Measurements from ENCODE around the gene MADD.
"Not testable (repeated sequence)": the region's sequence is repeated elsewhere in the genome, so short reads cannot be mapped to it uniquely, and the experiment has no call there.

MADD gene

GRCh38 chr11:47314992-47315391, 45.1 kb downstream of the MADD start:
- peaks cover 11% of the 10 kb centered on the region for H3K36me3 ChIP-seq (ENCODE audit: control insufficient read depth, insufficient read depth, low read length)
- no peak overlapping the region for H3K4me3 ChIP-seq (replicated peaks; ENCODE audit: low read depth, low read length)
- no peak for DNase-seq (ENCODE audit: extremely low read depth, insufficient read length)
- H3K27me3 ChIP-seq (replicated peaks; ENCODE audit: control insufficient read depth, insufficient read depth, low read length), result no peaks in the 10 kb centered on the region
- no peak for TF ChIP-seq CTCF (IDR thresholded peaks at IDR 0.05; ENCODE audit: insufficient read depth, low read length, poor library complexity, severe bottlenecking)

DNA sequence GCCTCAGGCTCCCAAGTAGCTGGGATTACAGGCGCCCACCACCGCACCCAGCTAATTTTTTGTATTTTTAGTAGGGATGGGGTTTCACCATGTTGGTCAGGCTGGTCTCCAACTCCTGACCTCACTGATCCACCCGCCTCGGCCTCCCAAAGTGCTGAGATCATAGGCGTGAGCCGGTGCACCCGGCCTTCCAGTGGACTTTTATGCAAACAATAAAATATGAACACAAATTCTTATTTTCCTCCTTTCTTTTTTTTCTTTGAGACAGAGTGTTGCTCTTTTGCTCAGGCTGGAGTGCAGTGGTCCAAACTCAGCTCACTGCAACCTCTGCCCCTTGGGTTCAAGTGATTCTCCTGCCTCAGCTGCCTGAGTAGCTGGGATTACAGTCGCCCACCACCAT, 46.6 kb downstream of the MADD start:
- H3K27me3 ChIP-seq (replicated peaks; ENCODE audit: control insufficient read depth, insufficient read depth, low read length); DNase-seq (ENCODE audit: extremely low read depth, insufficient read length); H3K4me3 ChIP-seq (replicated peaks; ENCODE audit: low read depth, low read length); H3K36me3 ChIP-seq (ENCODE audit: control insufficient read depth, insufficient read depth, low read length): not testable (repeated sequence)

DNA sequence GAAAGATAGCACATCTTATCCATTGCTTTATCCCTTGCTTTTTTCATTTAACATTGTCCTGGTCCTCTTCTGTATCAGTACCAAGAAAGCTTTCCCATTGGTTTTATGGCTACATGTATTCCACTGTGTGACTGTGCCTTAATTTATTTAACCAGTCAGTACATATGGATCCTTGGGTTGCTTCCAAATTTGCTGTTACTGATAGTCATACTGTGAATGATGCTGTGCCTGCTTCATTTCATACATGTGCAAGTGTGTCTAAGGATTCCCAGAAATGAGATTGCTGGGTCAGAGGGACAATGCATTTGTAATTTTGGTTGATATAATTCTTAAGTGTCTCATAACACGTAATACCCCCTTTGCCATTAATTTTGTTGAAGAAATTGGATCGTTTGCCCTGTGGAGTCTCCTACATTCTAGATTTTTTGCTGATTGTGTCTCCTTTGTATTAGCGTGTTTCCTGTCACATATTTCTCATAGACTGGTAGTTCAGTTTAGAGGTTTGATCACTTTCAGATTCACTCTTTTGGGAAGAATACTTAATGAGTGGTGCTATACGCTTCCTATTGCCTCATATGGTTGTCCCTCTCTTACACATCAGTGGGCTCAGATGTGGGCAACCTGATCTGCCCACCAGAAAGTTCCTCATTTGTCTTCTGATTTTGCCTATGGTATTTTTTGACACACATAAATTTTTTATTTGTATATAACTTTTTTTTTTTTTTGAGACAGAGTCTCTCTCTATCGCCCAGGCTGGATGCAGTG, 47.3 kb downstream of the MADD start:
- H3K27me3 ChIP-seq (replicated peaks; ENCODE audit: control insufficient read depth, insufficient read depth, low read length), result no peaks in the 10 kb centered on the region
- TF ChIP-seq CTCF (IDR thresholded peaks at IDR 0.05; ENCODE audit: insufficient read depth, low read length, poor library complexity, severe bottlenecking), result no peak
- peaks cover 3% of the 10 kb centered on the region for H3K36me3 ChIP-seq (ENCODE audit: control insufficient read depth, insufficient read depth, low read length)
- no peak overlapping the region for H3K4me3 ChIP-seq (replicated peaks; ENCODE audit: low read depth, low read length)
- no peak for DNase-seq (ENCODE audit: extremely low read depth, insufficient read length)

GRCh38 chr11:47318166-47318565, 48.2 kb downstream of the MADD start:
- no peak for DNase-seq (ENCODE audit: extremely low read depth, insufficient read length)
- Histone ChIP-seq H3K27me3 (replicated peaks; ENCODE audit: control insufficient read depth, insufficient read depth, low read length) (no peaks in the 10 kb centered on the region), H3K4me3 (replicated peaks; ENCODE audit: low read depth, low read length) (no peak overlapping the region), H3K36me3 (ENCODE audit: control insufficient read depth, insufficient read depth, low read length) (peaks cover 3% of the 10 kb centered on the region)
- no peak for TF ChIP-seq CTCF (IDR thresholded peaks at IDR 0.05; ENCODE audit: insufficient read depth, low read length, poor library complexity, severe bottlenecking)

GRCh38 chr11:47324520-47324919, 54.6 kb downstream of the MADD start:
- DNase-seq (ENCODE audit: extremely low read depth, insufficient read length), result no peak
- peaks cover 25% of the 10 kb centered on the region for H3K36me3 ChIP-seq (ENCODE audit: control insufficient read depth, insufficient read depth, low read length)
- no peak overlapping the region for H3K4me3 ChIP-seq (replicated peaks; ENCODE audit: low read depth, low read length)
- no peaks in the 10 kb centered on the region for H3K27me3 ChIP-seq (replicated peaks; ENCODE audit: control insufficient read depth, insufficient read depth, low read length)
- no peak for TF ChIP-seq CTCF (IDR thresholded peaks at IDR 0.05; ENCODE audit: insufficient read depth, low read length, poor library complexity, severe bottlenecking)

DNA sequence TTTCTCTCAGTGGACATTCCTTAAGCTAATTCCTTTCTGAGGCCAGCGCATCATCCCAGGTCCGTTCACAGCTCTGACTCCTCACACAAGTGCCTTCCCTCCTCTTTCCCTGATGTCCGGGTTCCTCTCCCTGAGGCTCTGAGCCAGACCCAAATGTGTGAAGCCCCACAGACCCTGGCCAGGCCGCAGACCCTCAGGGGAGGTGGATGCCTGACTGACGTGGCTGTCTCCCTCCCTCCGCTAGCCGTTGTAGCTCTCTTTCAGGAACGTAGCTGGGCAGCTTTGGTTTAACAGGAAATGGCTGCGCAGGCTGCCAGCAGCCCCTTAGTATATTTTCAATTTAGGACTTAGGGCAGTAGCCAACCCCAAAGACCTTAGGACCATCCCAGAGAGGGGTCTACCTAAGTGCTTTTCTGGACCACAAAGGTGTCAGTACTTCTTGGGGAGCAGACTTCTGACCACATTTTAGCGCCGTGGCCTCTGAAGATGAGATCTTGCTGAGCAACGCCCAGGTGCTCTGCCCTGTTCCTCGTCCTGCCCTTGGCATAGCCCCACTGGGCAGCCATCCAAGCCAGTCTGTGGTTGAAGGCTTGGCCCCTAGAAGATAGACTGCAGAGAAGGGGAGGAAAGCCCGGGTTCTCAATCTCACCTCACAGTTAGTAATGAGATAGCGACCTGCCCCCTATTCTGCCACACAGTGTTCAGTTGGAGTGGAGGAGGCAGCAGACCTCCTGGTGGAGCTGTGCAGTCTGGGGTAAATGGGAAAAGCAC, 55.5 kb downstream of the MADD start:
- no peak for DNase-seq (ENCODE audit: extremely low read depth, insufficient read length)
- no peak overlapping the region for H3K4me3 ChIP-seq (replicated peaks; ENCODE audit: low read depth, low read length)
- TF ChIP-seq CTCF (IDR thresholded peaks at IDR 0.05; ENCODE audit: insufficient read depth, low read length, poor library complexity, severe bottlenecking), result no peak
- H3K27me3 ChIP-seq (replicated peaks; ENCODE audit: control insufficient read depth, insufficient read depth, low read length), result no peaks in the 10 kb centered on the region
- peaks cover 29% of the 10 kb centered on the region for H3K36me3 ChIP-seq (ENCODE audit: control insufficient read depth, insufficient read depth, low read length)
